OCI-M2 (cell line): Measurements from ENCODE around the gene UNG.
"Not testable (repeated sequence)": the region's sequence is repeated elsewhere in the genome, so short reads cannot be mapped to it uniquely, and the experiment has no call there.

Experiments
- DNase-seq: peaks from one replicate; lab custom pipeline; 2025; ENCODE audit not compliant: unreplicated experiment; lab: John Stamatoyannopoulos, UW

The UNG gene

DNA sequence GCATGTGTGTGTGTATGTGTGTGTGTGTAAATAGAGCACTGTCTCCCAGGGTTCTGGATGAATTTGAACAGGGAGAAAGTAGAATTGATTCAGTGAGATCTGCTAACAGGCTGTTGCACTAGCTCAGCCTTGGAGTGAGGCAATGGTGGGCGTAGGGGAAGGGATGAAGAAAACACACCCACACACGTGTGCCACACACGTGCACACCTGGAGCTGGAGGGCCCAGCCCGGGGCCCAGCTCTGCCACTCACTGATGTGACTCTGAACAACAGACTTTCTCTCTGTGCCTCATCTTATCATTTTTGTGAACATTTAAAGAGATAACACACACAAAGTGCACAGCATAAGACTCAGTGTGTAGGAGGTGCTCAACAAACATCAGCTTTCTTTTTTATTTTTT lies 23.2 kb downstream of the UNG start:
- no peak for DNase-seq

DNA sequence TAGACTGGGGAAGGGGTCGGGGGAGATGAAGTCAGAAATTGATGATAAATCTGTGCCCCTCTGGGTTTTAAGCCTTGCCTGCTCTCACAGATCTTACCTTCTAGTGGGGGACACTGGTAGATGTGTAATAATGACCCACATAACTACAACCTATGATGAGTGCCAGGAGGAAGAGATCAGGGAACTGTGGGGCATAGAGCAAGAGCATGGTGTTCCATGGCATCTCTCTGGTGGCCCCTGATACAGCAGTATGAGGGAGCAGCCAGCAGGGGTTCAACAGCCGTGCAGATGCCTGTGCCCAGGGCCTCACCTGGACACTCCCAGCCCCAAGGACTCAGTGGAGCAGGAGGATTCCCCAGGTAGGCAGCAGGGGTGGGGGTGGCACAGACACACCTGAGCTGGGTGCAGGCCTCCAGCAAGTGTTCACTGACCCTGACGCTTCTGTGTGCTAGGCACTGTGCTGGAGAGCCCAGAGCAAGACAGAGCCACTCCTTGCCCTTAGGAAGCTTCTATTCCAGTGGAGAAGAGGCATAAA lies 24.0 kb downstream of the UNG start:
- DNase-seq: no peak

- no peak for DNase-seq
These were observed 27.7 kb downstream of the UNG start for GRCh38 chr12:109124878-109125648.

GRCh38 chr12:109125791-109126190 lies 28.4 kb downstream of the UNG start:
- DNase-seq: no peak

DNA sequence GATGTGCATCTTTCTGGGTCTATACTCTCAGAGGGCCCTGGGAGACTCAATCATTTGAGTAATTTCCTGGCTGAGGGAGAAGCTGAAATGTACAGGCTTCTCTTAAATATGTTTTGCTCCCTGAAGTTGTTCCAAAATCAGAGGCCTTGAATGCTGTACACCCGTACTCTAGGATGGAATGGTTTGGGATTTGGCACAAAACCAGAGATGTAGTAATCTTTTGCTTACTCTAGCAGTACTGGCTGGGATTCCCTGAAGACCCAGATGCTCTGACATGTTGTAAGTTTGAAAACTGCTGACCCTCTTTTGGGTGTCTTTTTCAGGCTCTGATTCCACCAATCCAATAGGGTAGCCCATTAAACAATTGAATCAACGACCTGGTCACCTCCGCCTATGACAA lies 29.4 kb downstream of the UNG start:
- no peak for DNase-seq

DNA sequence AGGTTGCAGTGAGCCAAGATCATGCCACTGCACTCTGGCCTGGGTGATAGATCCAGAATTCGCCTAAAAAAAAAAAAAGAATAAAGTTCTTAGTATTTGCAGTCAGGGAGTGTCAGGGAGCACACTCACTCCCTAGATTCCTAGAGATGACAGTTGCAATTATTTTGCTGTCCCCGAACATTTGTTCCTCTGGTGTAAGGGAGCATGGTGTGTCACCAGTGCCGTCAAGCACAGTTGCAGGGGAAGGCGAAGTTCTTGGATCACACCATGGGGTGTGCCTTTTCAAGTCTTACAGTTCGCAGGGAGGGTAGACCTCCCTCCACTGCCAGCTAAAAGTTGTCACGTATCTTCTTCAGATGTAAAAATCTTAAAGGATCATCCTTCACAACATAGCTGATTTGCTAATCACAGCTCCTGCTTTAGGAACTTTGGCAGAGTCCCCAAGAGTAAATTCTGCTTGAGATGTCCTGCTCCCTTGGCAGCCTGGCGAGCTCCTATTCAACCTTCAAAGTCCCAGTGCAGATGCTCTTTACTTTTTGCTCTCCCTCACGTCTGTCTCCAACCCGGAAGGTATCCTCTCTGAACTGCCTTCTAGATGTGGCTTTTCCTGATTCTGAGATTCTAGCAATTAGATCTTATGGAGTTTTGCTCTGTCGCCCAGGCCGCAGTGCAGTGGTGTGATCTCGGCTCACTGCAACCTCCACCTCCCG lies 30.3 kb downstream of the UNG start:
- no peak for DNase-seq

GRCh38 chr12:109130297-109131153 lies 33.1 kb downstream of the UNG start:
- DNase-seq: no peak

- no peak for DNase-seq
These were observed 34.0 kb downstream of the UNG start for GRCh38 chr12:109131154-109132050.

- DNase-seq: no peak
These were observed 37.0 kb downstream of the UNG start for GRCh38 chr12:109134186-109134917.

GRCh38 chr12:109137055-109137454 lies 39.7 kb downstream of the UNG start:
- DNase-seq: no peak

DNA sequence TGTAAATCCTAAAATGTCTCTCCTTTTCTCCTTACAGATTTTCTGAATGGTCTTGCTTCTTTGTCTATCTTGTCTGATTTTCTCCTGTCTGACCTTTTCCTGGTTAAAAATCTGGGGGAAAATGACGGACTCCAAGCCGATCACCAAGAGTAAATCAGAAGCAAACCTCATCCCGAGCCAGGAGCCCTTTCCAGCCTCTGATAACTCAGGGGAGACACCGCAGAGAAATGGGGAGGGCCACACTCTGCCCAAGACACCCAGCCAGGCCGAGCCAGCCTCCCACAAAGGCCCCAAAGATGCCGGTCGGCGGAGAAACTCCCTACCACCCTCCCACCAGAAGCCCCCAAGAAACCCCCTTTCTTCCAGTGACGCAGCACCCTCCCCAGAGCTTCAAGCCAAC lies 42.0 kb downstream of the UNG start:
- DNase-seq: no peak

DNA sequence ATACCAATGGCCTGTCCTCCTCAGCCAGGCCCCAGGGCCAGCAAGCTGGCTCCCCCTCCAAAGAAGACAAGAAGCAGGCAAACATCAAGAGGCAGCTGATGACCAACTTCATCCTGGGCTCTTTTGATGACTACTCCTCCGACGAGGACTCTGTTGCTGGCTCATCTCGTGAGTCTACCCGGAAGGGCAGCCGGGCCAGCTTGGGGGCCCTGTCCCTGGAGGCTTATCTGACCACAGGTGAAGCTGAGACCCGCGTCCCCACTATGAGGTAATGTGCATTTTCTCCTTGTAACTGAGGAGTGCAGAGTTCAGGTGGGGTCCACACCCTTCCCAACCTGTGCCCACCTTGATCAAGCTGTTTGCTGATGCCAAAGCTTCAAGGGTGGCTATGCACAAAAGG lies 42.4 kb downstream of the UNG start:
- DNase-seq: no peak

- no peak for DNase-seq
These were observed 43.2 kb downstream of the UNG start for GRCh38 chr12:109140560-109140959.

DNA sequence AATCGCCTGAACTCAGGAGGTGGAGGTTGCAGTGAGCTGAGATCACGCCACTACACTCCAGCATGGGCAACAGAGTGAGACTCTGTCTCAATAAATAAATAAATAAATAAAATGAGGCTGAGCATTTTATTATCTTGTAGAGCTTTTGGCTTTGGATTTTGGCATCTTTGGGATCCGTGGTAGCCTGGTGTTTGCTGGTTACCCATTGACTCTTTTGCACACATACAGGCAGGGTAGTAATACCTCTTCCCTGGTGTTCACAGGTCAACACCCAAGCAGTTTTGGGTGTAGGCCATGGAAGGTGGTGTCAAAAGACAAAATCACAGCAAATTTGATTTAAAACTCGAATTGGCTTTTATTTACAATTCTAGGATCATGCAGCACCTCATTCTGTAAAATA lies 46.8 kb downstream of the UNG start:
- no peak for DNase-seq

- DNase-seq: not testable (repeated sequence)
These were observed 49.7 kb downstream of the UNG start for GRCh38 chr12:109147126-109147525.

DNA sequence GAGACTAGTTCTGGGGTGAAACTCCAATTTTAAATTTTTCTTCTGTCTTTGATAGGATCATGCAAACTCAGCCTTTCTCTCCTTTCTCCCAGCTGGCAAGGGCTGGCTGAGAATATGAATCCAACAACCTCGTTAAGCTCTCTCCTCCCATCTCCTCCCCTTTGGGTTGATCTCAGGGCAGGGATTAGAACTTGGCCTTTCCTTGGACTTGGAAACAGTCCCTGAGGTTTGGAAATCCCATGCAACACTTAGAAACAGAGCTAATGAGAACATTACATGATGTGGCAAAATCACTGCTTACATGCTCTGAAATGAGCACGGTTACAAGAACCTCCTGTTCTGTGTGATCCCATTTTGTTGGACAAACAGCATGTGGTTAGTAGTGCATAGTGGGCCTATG lies 50.6 kb downstream of the UNG start:
- no peak for DNase-seq

DNA sequence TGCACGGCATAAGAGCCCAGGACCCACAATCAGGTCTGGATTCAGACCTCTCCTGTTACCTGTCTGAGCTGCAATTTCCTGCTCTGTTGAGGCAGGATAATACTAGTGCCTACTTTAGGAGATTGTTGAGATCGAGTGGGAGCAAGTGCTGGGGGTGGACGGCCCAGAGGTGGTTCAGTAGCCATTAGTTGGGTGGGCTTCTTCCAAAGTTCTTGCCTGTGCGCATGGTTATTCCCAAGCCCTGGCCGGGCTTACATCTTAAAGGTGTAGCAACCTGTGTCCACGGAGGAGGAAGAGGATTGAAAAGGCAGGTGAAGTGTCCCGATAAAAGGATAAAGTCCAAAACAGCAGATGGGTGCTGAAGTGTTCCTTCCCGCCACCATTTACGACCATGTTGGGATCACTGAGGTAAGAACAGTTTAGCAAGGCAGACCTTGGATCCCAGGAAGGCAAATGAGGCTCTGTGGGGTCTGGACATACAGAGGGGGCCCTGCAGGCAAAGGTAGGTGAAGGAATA lies 52.8 kb downstream of the UNG start:
- DNase-seq: no peak

GRCh38 chr12:109151457-109151856 lies 54.1 kb downstream of the UNG start:
- DNase-seq: no peak

GRCh38 chr12:109153821-109154441 lies 56.5 kb downstream of the UNG start:
- DNase-seq: no peak
